Esophagus squamous epithelium (tissue), 4 donors: ENCODE measurements around the gene TPM2.

Experiments
- CTCF ChIP-seq, 6 experiments: fragments of 450-650 bp in 4 of 6; fragments of 200-600 bp in 2 of 6; sonication (generic) in 2 of 6; IDR thresholded peaks; one replicate each; pipeline ENCODE4 v1.5.1; 2016 to 2019; ENCODE audit warnings: antibody characterized with exemption in 6 of 6, mild to moderate bottlenecking in 4 of 6, moderate library complexity in 4 of 6
- POLR2A ChIP-seq, 4 donors: fragments of 450-650 bp; IDR thresholded peaks; one replicate each; pipeline ENCODE4 v1.6.1; 2017; ENCODE audit warnings: antibody characterized with exemption in 4 of 4, mild to moderate bottlenecking in 4 of 4, moderate library complexity in 3 of 4

GRCh38 chr9:35690294-35690613, 529 bp upstream of the TPM2 start:
- TF ChIP-seq CTCF (IDR thresholded peaks at IDR 0.05) = no peak
- TF ChIP-seq POLR2A (IDR thresholded peaks at IDR 0.05) = no peak
